ENCODE measurements around the gene VIM. TPM values are rescaled to one million over a fixed set of nuclear protein-coding genes. Genes with fewer than 3 reads are reported as not detected.
"Not testable (repeated sequence)": the region's sequence is repeated elsewhere in the genome, so short reads cannot be mapped to it uniquely, and the experiment has no call there.

The VIM gene
- total RNA-seq, 4 donors from 2014 or later, result 2,201 to 4,711 (median 2,567) TPM

DNA sequence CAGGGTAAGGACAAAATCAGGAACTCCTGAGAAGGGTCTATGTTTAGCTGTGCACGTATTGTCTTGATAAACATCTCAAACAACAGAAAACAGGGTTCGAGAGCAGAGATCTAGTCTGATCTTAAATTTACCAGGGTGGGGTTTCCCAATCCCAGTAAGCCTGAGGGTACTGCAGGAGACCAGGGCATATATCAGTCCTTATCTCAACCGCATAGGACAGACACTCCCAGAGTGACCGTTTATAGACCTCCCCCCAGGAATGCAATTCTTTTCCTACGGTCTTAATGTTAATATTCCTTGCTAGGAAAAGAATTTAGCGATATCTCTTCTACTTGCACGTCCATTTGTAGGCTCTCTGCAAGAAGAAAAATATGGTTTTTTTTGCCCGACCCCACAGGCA is 35.5 kb downstream of the VIM start:
- DNase-seq, result no peak
- H3K36me3 ChIP-seq, result no peaks in the 10 kb centered on the region
- TF ChIP-seq, protein P1, sequence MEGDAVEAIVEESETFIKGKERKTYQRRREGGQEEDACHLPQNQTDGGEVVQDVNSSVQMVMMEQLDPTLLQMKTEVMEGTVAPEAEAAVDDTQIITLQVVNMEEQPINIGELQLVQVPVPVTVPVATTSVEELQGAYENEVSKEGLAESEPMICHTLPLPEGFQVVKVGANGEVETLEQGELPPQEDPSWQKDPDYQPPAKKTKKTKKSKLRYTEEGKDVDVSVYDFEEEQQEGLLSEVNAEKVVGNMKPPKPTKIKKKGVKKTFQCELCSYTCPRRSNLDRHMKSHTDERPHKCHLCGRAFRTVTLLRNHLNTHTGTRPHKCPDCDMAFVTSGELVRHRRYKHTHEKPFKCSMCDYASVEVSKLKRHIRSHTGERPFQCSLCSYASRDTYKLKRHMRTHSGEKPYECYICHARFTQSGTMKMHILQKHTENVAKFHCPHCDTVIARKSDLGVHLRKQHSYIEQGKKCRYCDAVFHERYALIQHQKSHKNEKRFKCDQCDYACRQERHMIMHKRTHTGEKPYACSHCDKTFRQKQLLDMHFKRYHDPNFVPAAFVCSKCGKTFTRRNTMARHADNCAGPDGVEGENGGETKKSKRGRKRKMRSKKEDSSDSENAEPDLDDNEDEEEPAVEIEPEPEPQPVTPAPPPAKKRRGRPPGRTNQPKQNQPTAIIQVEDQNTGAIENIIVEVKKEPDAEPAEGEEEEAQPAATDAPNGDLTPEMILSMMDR (IDR thresholded peaks at IDR 0.05), result no peak
- no peak for TF ChIP-seq POLR2A (IDR thresholded peaks at IDR 0.05)
- H3K27ac ChIP-seq, result no peak overlapping the region
- intact Hi-C loops (cut with DNase I), result no loop called here
- H3K27me3 ChIP-seq, result no peaks in the 10 kb centered on the region
- H3K4me1 ChIP-seq, result no peaks in the 10 kb centered on the region
- H3K9me3 ChIP-seq, result no peaks in the 10 kb centered on the region
- 92 to 95% methylated on average over 8 of the region's 8 CpGs for WGBS, 2 donors
- H3K4me3 ChIP-seq (replicated peaks in 1 of 3), result no peak overlapping the region

DNA sequence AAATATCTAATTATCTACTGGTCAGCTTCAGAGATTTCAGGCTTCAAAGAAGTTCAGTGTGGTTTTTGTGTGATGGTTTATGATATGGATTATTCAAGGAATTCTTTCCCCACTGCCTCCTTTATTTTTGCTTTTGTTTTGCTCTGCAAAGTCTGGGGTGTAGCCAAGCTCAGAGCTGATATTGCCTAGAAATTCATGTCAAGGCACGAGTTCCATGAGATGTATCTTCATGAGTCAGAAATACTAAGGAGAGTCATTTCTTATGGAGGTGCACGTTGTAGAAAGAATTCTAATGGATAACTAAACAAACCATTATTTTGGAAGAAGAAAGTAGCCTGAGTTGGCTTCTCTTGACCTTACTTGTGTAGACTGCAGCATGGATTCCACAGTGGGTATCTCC is 37.4 kb downstream of the VIM start:
- DNase-seq, result no peak
- Histone ChIP-seq H3K27me3 (no peaks in the 10 kb centered on the region), H3K36me3 (no peaks in the 10 kb centered on the region), H3K4me1 (no peaks in the 10 kb centered on the region), H3K9me3 (no peaks in the 10 kb centered on the region), H3K27ac (no peak overlapping the region), H3K4me3 (replicated peaks in 1 of 3) (no peak overlapping the region)
- 81 to 82% methylated on average over 2 of the region's 2 CpGs for WGBS, 2 donors
- no peak for TF ChIP-seq POLR2A (IDR thresholded peaks at IDR 0.05)
- TF ChIP-seq, protein P1 (IDR thresholded peaks at IDR 0.05), result no peak
- intact Hi-C loops (cut with DNase I), result no loop called here

DNA sequence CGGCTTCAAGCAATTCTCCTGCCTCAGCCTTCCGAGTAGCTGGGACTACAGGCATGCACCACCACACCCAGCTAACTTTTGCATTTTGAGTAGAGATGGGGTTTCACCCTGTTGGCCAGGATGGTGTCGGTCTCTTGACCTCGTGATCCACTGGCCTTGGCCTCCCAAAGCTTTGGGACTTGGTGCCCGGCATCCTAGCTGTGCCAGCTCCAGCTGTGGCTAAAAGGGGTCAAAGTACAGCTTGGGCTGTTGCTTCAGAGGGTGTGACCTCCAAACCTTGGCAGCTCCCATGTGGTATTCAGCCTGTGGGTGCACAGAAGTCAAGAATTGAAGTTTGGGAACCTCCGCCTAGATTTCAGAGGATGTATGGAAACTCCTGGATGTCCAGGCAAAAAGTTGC is 38.5 kb downstream of the VIM start:
- H3K27ac ChIP-seq; H3K9me3 ChIP-seq; H3K4me1 ChIP-seq; H3K27me3 ChIP-seq; intact Hi-C loops (cut with DNase I); H3K4me3 ChIP-seq (replicated peaks in 1 of 3); DNase-seq; H3K36me3 ChIP-seq: not testable (repeated sequence)
- WGBS, 2 donors, result 96 to 98% methylated on average over 4 to 6 of the region's 6 CpGs

DNA sequence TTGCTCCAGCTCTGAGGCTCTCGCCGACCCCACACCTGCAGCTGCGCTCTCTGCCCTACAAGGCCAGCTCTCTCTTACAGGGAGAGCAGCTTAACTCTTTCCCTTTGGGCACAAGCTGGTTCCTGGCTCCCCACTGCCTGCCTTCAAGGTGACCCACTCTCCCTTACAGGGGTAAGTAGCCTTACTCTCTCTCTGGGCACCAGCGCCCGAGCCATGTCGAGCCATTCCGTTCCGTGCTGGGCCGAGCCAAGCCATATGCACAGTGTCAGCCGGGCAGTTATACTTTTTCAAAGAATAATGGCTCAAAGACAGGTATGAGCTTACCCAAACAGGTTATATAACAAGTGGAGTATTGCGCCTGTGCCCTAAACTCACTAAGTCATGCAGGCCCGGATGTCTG is 44.6 kb downstream of the VIM start:
- WGBS, 2 donors, result 92 to 94% methylated on average over 12 of the region's 12 CpGs
- DNase-seq, result no peak
- Histone ChIP-seq H3K27me3 (no peaks in the 10 kb centered on the region), H3K27ac (no peak overlapping the region), H3K9me3 (no peaks in the 10 kb centered on the region), H3K36me3 (no peaks in the 10 kb centered on the region), H3K4me3 (replicated peaks in 1 of 3) (no peak overlapping the region), H3K4me1 (no peaks in the 10 kb centered on the region)
- TF ChIP-seq POLR2A (IDR thresholded peaks at IDR 0.05), result no peak
- TF ChIP-seq, protein P1 (IDR thresholded peaks at IDR 0.05), result no peak
- intact Hi-C loops (cut with DNase I), result no loop called here

DNA sequence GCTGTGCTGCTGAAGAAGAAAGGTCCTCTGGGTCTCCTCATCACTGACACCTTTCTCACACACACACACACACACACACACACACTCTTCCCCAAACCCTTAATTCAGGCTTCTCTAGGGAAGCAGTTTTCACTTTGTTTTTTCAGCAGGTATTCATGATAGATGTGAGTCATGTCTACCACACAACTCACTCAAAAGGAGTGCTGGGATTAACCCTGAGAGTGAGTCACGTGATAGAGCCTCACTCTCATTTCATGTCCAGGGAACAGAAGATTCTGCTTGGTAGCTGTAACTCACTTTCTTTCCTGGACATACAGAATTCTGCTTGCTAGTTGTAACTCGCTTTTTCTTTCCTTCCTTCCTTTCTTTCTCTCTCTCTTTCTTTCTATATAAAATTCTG is 45.4 kb downstream of the VIM start:
- WGBS, 2 donors, result 65 to 77% methylated on average over 2 of the region's 2 CpGs
- Histone ChIP-seq H3K27me3 (no peaks in the 10 kb centered on the region), H3K4me1 (no peaks in the 10 kb centered on the region), H3K27ac (no peak overlapping the region), H3K36me3 (no peaks in the 10 kb centered on the region), H3K4me3 (replicated peaks in 1 of 3) (no peak overlapping the region), H3K9me3 (no peaks in the 10 kb centered on the region)
- DNase-seq, result no peak
- TF ChIP-seq POLR2A (IDR thresholded peaks at IDR 0.05), result no peak
- TF ChIP-seq, protein P1 (IDR thresholded peaks at IDR 0.05), result no peak
- intact Hi-C loops (cut with DNase I), result no loop called here

Data from thyroid gland (tissue), 4 donors.